ENCODE measurements around the gene ARMC9. TPM values are rescaled to one million over a fixed set of nuclear protein-coding genes. Genes with fewer than 3 reads are reported as not detected.
"Not testable (repeated sequence)": the region's sequence is repeated elsewhere in the genome, so short reads cannot be mapped to it uniquely, and the experiment has no call there.

ARMC9 gene
- total RNA-seq, 1 donor from 2014 or later, result 9.0 TPM

DNA sequence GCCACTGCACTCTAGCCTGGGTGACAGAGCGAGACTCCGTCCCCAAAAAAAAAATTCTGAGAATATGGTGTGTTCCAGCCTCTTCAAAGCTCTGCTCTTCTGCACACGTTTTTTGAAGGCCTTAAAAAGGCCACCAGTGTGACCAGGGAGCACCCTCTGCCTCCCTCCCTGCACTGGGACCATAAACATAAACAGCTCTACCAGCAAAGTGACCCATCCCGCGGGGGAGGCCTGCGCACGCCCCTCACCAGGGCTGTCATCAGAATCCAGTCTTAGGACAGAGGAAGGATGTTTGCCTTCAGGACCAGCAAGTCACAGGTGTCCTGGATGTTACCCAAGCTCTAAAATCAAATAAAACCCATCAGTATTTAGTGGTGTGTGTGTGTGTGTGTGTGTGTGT, 173.9 kb downstream of the ARMC9 start:
- Mint-ChIP-seq H3K36me3 (ENCODE audit: low read depth) (no peaks in the 10 kb centered on the region), H3K4me1 (no peaks in the 10 kb centered on the region), H3K4me3 (no peak overlapping the region), H3K27me3 (no peaks in the 10 kb centered on the region), H3K27ac (no peak overlapping the region), H3K9me3 (no peaks in the 10 kb centered on the region)
- intact Hi-C loops (cut with micrococcal nuclease), result no loop called here
- TF ChIP-seq, protein P1, sequence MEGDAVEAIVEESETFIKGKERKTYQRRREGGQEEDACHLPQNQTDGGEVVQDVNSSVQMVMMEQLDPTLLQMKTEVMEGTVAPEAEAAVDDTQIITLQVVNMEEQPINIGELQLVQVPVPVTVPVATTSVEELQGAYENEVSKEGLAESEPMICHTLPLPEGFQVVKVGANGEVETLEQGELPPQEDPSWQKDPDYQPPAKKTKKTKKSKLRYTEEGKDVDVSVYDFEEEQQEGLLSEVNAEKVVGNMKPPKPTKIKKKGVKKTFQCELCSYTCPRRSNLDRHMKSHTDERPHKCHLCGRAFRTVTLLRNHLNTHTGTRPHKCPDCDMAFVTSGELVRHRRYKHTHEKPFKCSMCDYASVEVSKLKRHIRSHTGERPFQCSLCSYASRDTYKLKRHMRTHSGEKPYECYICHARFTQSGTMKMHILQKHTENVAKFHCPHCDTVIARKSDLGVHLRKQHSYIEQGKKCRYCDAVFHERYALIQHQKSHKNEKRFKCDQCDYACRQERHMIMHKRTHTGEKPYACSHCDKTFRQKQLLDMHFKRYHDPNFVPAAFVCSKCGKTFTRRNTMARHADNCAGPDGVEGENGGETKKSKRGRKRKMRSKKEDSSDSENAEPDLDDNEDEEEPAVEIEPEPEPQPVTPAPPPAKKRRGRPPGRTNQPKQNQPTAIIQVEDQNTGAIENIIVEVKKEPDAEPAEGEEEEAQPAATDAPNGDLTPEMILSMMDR (IDR thresholded peaks at IDR 0.05), result no peak
- ATAC-seq (ENCODE audit: low read depth) (no peak), DNase-seq (no peak)
- POLR2A ChIA-PET, result no interaction called here
- CTCF ChIA-PET, result no interaction called here

DNA sequence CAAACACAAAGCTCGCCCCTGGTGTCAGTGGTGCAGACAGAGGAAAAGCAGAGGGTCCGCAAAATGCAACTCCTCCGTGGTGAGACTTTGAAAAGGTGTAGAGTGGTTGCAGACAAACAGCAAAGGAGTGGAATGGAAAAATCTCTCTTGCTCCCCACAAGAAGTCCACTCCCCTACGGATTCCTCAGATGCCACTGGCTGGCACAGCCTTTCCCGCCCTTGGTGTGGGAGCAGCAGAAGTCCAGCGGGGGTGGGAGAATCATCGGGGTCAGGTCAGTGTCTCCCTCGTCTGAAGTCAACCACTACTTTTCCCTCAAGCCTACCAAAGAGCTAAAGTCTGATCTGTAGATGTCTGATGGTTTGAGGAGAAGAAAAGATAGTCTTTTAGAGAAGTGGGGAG, 174.8 kb downstream of the ARMC9 start:
- DNase-seq (no peak), ATAC-seq (ENCODE audit: low read depth) (no peak)
- TF ChIP-seq, protein P1 (IDR thresholded peaks at IDR 0.05), result no peak
- Mint-ChIP-seq H3K4me3 (no peak overlapping the region), H3K4me1 (no peaks in the 10 kb centered on the region), H3K27me3 (no peaks in the 10 kb centered on the region), H3K9me3 (no peaks in the 10 kb centered on the region), H3K36me3 (ENCODE audit: low read depth) (no peaks in the 10 kb centered on the region), H3K27ac (no peak overlapping the region)
- POLR2A ChIA-PET, result no interaction called here
- CTCF ChIA-PET, result no interaction called here
- intact Hi-C loops (cut with micrococcal nuclease), result no loop called here

DNA sequence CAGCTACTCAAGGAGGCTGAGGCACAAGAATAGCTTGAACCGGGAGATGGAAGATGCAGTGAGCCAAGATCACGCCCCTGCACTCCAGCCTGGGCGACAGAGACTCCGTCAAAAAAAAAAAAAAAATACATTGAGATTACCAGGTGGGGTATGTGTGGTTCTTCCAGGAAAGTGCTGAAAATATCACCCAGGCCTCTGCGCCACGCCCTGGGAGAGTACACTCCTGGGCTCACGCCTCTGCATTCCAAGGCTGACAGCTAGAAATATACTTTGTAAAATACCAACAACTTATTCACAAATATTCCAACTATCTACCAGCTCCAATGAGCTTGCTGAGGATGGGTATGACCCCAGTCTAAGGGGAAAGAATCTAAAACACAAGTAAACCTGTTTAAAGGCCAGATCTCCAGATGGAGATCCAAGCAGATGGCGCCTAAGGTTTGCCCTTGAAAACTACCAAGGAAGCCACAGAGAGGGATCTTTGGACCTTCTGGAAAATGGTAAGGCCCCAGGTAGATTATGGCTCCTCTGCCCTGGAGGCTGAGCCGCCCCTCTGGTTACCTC, 175.4 kb downstream of the ARMC9 start:
- Mint-ChIP-seq H3K27ac (no peak overlapping the region), H3K36me3 (ENCODE audit: low read depth) (no peaks in the 10 kb centered on the region), H3K4me3 (no peak overlapping the region), H3K4me1 (no peaks in the 10 kb centered on the region), H3K27me3 (no peaks in the 10 kb centered on the region), H3K9me3 (no peaks in the 10 kb centered on the region)
- ATAC-seq (ENCODE audit: low read depth), result no peak
- DNase-seq, result no peak
- ChIA-PET POLR2A (no interaction called here), CTCF (no interaction called here)
- TF ChIP-seq, protein P1 (IDR thresholded peaks at IDR 0.05), result no peak
- intact Hi-C loops (cut with micrococcal nuclease), result no loop called here

DNA sequence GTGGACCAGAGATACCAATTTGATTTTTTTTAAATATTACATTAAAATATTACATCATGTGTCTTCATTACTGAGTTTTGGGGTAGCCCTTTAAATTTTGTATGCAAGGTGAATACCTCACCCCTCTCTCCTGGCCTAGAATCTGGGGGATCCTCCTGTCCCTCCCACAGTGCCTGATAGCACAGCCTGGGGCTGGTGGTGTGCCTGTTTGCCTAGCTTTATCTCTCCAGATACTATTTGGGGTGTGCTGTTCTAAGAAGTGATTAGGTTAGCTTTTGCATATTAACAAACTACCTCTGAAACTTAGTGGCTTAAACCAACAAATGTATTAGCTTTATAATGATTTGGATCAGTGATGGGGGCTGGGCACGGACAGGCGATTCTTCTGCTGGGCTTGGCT, 176.3 kb downstream of the ARMC9 start:
- H3K36me3 Mint-ChIP-seq (ENCODE audit: low read depth), result no peaks in the 10 kb centered on the region
- CTCF ChIA-PET, result interaction anchor here (0.7 kb wide), 1 partner anchor 148 kb away, joined by 3 read pairs; no protein-coding TSS in a partner anchor
- POLR2A ChIA-PET, result interaction anchor here (0.6 kb wide), 1 partner anchor 17 kb away, joined by 3 read pairs; no protein-coding TSS in a partner anchor
- no peak overlapping the region for H3K27ac Mint-ChIP-seq
- intact Hi-C loops (cut with micrococcal nuclease), result no loop called here
- no peaks in the 10 kb centered on the region for H3K4me1 Mint-ChIP-seq
- no peaks in the 10 kb centered on the region for H3K9me3 Mint-ChIP-seq
- no peaks in the 10 kb centered on the region for H3K27me3 Mint-ChIP-seq
- DNase-seq (no peak), ATAC-seq (ENCODE audit: low read depth) (no peak)
- H3K4me3 Mint-ChIP-seq, result no peak overlapping the region
- TF ChIP-seq, protein P1 (IDR thresholded peaks at IDR 0.05), result no peak

DNA sequence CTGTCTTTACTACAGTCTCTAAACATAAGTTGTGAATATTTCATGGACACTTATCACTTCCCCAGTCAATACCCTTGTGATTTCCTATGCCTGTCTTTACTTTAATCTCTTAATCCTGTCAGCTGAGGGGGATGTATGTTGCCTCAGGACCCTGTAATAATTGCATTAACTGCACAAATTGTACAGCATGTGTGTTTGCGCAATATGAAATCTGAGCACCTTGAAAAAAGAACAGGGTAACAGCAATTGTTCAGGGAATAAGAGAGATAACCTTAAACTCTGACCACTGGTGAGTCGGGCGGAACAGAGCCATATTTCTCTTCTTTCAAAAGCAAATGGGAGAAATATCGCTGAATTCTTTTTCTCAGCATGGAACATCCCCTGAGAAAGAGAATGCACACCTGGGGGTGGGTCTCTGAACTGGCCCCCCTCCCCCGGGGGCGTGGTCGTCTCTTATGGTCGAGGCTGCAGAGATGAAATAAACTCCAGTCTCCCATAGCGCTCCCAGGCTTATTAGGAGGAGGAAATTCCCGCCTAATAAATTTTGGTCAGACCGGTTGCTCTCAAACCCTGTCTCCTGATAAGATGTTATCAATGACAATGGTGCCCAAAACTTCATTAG, 177.7 kb downstream of the ARMC9 start:
- H3K36me3 Mint-ChIP-seq (ENCODE audit: low read depth); H3K27ac Mint-ChIP-seq; DNase-seq; CTCF ChIA-PET; ATAC-seq (ENCODE audit: low read depth); H3K4me3 Mint-ChIP-seq; H3K27me3 Mint-ChIP-seq; intact Hi-C loops (cut with micrococcal nuclease); H3K9me3 Mint-ChIP-seq; POLR2A ChIA-PET; H3K4me1 Mint-ChIP-seq: not testable (repeated sequence)
